Upper lobe of left lung (tissue), 4 donors: ENCODE results near the gene UCHL5.

ENCODE experiments used
- EP300 ChIP-seq, 4 donors: sonication (generic); formaldehyde crosslinking; IDR thresholded peaks; one replicate each; pipeline ENCODE4 v1.5.1; 2017; ENCODE audit warnings: antibody characterized with exemption in 4 of 4, control low read depth in 2 of 4
- POLR2A ChIP-seq, 4 donors: fragments of 450-650 bp; IDR thresholded peaks; one replicate each; pipeline ENCODE4 v1.5.1; 2016 to 2017; ENCODE audit warnings: antibody characterized with exemption in 4 of 4, mild to moderate bottlenecking in 2 of 4
- POLR2AphosphoS5 ChIP-seq, 2 donors: sonication (generic); formaldehyde crosslinking; IDR thresholded peaks; one replicate each; pipeline ENCODE4 v1.5.1; 2017; ENCODE audit warnings: antibody characterized with exemption in 2 of 2
- TF ChIP-seq, protein P1 (sequence below), 6 experiments: fragments of 450-650 bp in 4 of 6; fragments of 200-600 bp in 2 of 6; sonication (generic) in 2 of 6; IDR thresholded peaks; one replicate each; pipeline ENCODE4 v1.5.1; 2016 to 2019; ENCODE audit warnings: antibody characterized with exemption in 6 of 6

DNA sequence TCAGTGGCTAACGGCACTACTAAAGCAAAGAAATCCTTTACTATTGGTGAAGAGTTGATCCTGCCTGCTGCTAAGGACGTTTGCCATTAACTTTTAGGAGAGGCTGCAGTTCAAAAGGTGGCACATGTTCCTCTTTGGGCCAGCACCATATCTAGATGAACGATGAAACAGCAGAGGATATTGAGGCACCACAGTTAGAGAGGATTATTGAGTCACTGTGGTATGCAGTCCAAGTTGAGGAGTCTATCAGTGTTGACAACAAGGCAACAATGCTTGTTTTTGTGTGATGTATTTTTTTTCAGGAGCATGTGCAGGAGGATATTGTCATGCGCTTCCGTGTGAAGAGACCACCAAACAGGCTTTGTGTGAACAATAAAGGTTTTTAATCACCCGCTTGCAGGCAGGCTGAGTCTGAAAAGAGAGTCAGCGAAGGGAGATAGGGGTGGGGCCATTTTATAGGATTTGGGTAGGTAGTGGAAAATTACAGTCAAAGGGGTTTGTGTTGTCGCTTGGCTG, 80.9 kb downstream of the UCHL5 start:
- TF ChIP-seq EP300 (IDR thresholded peaks at IDR 0.05) (no peak), POLR2A (IDR thresholded peaks at IDR 0.05) (no peak), POLR2AphosphoS5 (IDR thresholded peaks at IDR 0.05) (no peak)
- TF ChIP-seq, protein P1, sequence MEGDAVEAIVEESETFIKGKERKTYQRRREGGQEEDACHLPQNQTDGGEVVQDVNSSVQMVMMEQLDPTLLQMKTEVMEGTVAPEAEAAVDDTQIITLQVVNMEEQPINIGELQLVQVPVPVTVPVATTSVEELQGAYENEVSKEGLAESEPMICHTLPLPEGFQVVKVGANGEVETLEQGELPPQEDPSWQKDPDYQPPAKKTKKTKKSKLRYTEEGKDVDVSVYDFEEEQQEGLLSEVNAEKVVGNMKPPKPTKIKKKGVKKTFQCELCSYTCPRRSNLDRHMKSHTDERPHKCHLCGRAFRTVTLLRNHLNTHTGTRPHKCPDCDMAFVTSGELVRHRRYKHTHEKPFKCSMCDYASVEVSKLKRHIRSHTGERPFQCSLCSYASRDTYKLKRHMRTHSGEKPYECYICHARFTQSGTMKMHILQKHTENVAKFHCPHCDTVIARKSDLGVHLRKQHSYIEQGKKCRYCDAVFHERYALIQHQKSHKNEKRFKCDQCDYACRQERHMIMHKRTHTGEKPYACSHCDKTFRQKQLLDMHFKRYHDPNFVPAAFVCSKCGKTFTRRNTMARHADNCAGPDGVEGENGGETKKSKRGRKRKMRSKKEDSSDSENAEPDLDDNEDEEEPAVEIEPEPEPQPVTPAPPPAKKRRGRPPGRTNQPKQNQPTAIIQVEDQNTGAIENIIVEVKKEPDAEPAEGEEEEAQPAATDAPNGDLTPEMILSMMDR (IDR thresholded peaks at IDR 0.05): no peak
